HepG2 (cell line): ENCODE data around the gene CHST2. TPM values are rescaled to one million over a fixed set of nuclear protein-coding genes. Genes with fewer than 3 reads are reported as not detected.

Experiments
- ATAC-seq: fragments of 200-7000 bp; cut with Tn5 transposase; 3 replicates; pipeline ENCODE4 v1.9.1; 2020; ENCODE audit warnings: mild to moderate bottlenecking, moderate library complexity
- BruUV-seq: library from RNA; stranded (reverse); fragments of 400-500 nt; replicated peaks from 2 replicates; lab custom pipeline; 2021; lab: Mats Ljungman, UMichigan
- CTCF ChIA-PET: fragments of 300-600 bp; formaldehyde crosslinking; extraction: SDS; loops from one replicate; lab custom pipeline; 2021; ENCODE audit warnings: low total read pairs, inconsistent platforms, low intra/inter-chr PET ratio; lab: Yijun Ruan, JAX
- POLR2A ChIA-PET: fragments of 350-600 bp; sonication (Branson Sonifier 250); formaldehyde crosslinking; loops from one replicate; lab custom pipeline; 2020; ENCODE audit warnings: antibody characterized with exemption, inconsistent platforms; lab: Yijun Ruan, JAX
- DNase-seq: peaks from one replicate; pipeline ENCODE4 v3.0.0-alpha.2; 2015; ENCODE audit warnings: low spot score
- FAIRE-seq: peaks from 3 replicates; lab custom pipeline; 2011; peaks lifted over from hg19 to GRCh38; lab: Jason Lieb, UNC
- H2AFZ ChIP-seq: one replicate; pipeline ENCODE4 v1.6.1; 2011; ENCODE audit warnings: low read length, inconsistent platforms
- H3K27ac ChIP-seq: fragments of 300-600 bp; 3 replicates; pipeline ENCODE4 v1.8.0; 2011; ENCODE audit warnings: mixed run types, mild to moderate bottlenecking, mixed read lengths, low read length, inconsistent platforms; ENCODE audit not compliant: insufficient read depth; ENCODE audit errors: extremely low read length
- H3K27me3 ChIP-seq, 2 experiments: fragments of 200-600 bp in 1 of 2; 2 replicates in 1 of 2; 3 replicates in 1 of 2; pipeline versions ENCODE4 v1.6.0 to v1.8.0; 2011; ENCODE audit warnings: low read length in 2 of 2, mild to moderate bottlenecking in 2 of 2, moderate library complexity in 2 of 2, inconsistent platforms in 1 of 2; ENCODE audit not compliant: insufficient read depth in 2 of 2, control insufficient read depth in 1 of 2
- H3K36me3 ChIP-seq, 2 experiments: fragments of 200-600 bp in 1 of 2; replicated peaks in 1 of 2; 2 replicates in 1 of 2; 3 replicates in 1 of 2; pipeline versions ENCODE4 v1.5.1 to v1.8.0; 2011; ENCODE audit warnings: low read length in 2 of 2, inconsistent platforms in 1 of 2; ENCODE audit not compliant: insufficient read depth in 2 of 2, control insufficient read depth in 1 of 2
- H3K4me1 ChIP-seq: 2 replicates; pipeline ENCODE4 v1.5.1; 2012; ENCODE audit warnings: low read length, inconsistent platforms; ENCODE audit not compliant: insufficient read depth
- H3K4me2 ChIP-seq: 2 replicates; pipeline ENCODE4 v1.6.0; 2011; ENCODE audit warnings: low read depth, low read length, inconsistent platforms
- H3K4me3 ChIP-seq, 3 experiments: fragments of 200-600 bp in 1 of 3; sonication (generic), shearing (Covaris generic) in 1 of 3; replicated peaks in 1 of 3; 2 replicates each; pipeline ENCODE4 v1.5.1; 2011 to 2016; ENCODE audit warnings: low read length in 3 of 3, inconsistent platforms in 2 of 3, low read depth in 2 of 3, mild to moderate bottlenecking in 2 of 3, control low read depth in 1 of 3, mixed read lengths in 1 of 3; ENCODE audit not compliant: insufficient read depth in 1 of 3
- H3K79me2 ChIP-seq: one replicate; pipeline ENCODE4 v1.6.1; 2011; ENCODE audit warnings: low read length, inconsistent platforms; ENCODE audit not compliant: insufficient read depth
- H3K9ac ChIP-seq: 2 replicates; pipeline ENCODE4 v1.6.0; 2011; ENCODE audit warnings: mild to moderate bottlenecking, low read depth, low read length, inconsistent platforms; ENCODE audit not compliant: insufficient read depth
- H3K9me3 ChIP-seq: 2 replicates; pipeline ENCODE4 v1.5.1; 2012; ENCODE audit warnings: mild to moderate bottlenecking, low read length
- H4K20me1 ChIP-seq: 2 replicates; pipeline ENCODE4 v1.6.0; 2011; ENCODE audit warnings: inconsistent platforms, mild to moderate bottlenecking, low read length, moderate library complexity; ENCODE audit not compliant: insufficient read depth
- FUBP1 ChIP-seq: sonication (generic); formaldehyde crosslinking; IDR thresholded peaks from 2 replicates; pipeline ENCODE4 v1.5.1; 2020; ENCODE audit warnings: missing genetic modification reagents, mild to moderate bottlenecking, borderline replicate concordance
- PHF8 ChIP-seq: sonication (generic); formaldehyde crosslinking; IDR thresholded peaks from 2 replicates; pipeline ENCODE4 v1.5.0; 2020; ENCODE audit warnings: missing genetic modification reagents
- RARG ChIP-seq: sonication (generic); formaldehyde crosslinking; IDR thresholded peaks from 2 replicates; pipeline ENCODE4 v1.4.0; 2020; ENCODE audit warnings: low read depth, mild to moderate bottlenecking, missing genetic modification reagents
- SMC3 ChIP-seq: IDR thresholded peaks from 2 replicates; pipeline ENCODE4 v1.6.1; 2011; ENCODE audit warnings: low read length, improper control_type of control experiment
- SMYD3 ChIP-seq: sonication (generic); formaldehyde crosslinking; IDR thresholded peaks from 2 replicates; pipeline ENCODE4 v1.8.1; 2023; ENCODE audit warnings: mild to moderate bottlenecking, missing genetic modification reagents
- SNRNP70 ChIP-seq: fragments of 200-400 bp; formaldehyde crosslinking; IDR thresholded peaks from 2 replicates; pipeline ENCODE4 v1.6.1; 2017; ENCODE audit warnings: mild to moderate bottlenecking, low read depth, low read length, moderate library complexity
- SOX13 ChIP-seq, 3 experiments: fragments of 450-650 bp in 1 of 3; sonication (generic) in 1 of 3; formaldehyde crosslinking in 1 of 3; IDR thresholded peaks in 2 of 3; conservative IDR thresholded peaks in 1 of 3; 2 replicates each; pipeline versions ENCODE4 v1.5.0 to v1.6.1; 2016 to 2020; ENCODE audit warnings: antibody characterized with exemption in 1 of 3, mild to moderate bottlenecking in 1 of 3, missing compliant biosample characterization in 1 of 3, missing genetic modification reagents in 1 of 3, moderate library complexity in 1 of 3
- ZFYVE20 ChIP-seq: sonication (generic); formaldehyde crosslinking; IDR thresholded peaks from 2 replicates; pipeline ENCODE4 v1.8.0; 2023; ENCODE audit warnings: low read depth, mild to moderate bottlenecking, moderate library complexity, missing genetic modification reagents, borderline replicate concordance
- ZNF136 ChIP-seq: sonication (generic); formaldehyde crosslinking; IDR thresholded peaks from 2 replicates; pipeline ENCODE4 v1.8.1; 2022; ENCODE audit warnings: low read depth, mild to moderate bottlenecking, moderate library complexity, missing genetic modification reagents
- ZNF367 ChIP-seq: sonication (generic); formaldehyde crosslinking; IDR thresholded peaks from 2 replicates; pipeline ENCODE4 v1.4.0; 2020; ENCODE audit warnings: missing genetic modification reagents, borderline replicate concordance
- ZNF564 ChIP-seq: sonication (generic); formaldehyde crosslinking; IDR thresholded peaks from 2 replicates; pipeline ENCODE4 v1.8.1; 2023; ENCODE audit warnings: mild to moderate bottlenecking, missing genetic modification reagents
- WGBS: methylation state at CpG from one replicate; pipeline ENCODE4 v1.1.6; 2017; ENCODE audit warnings: low lambda C conversion rate; 5-methylcytosine and 5-hydroxymethylcytosine counted together
- in situ Hi-C: cut with HindIII; loops from 2 replicates; pipeline ENCODE4 v1.10.0; 2017; ENCODE audit warnings: low pct_unique_long_range_greater_than_20kb; ENCODE audit not compliant: extremely low pct_ligation_motif_present
- intact Hi-C: fragments of 100-400 bp; cut with micrococcal nuclease; formaldehyde crosslinking; loops from one replicate; pipeline ENCODE4 v1.10.0; 2022; ENCODE audit not compliant: unreplicated experiment
- polyA plus RNA-seq, 8 experiments: library from polyadenylated mRNA; depleted of rRNA in 3 of 8; stranded (reverse) in 7 of 8; unstranded in 1 of 8; fragments of >200 nt; fragmentation: Illumina TruSeq in 4 of 8; extraction: Trizol in 4 of 8; gene quantifications; 2 replicates each; pipeline versions ENCODE4 v1.2.1 to v1.2.3, GENCODE V29; 2011 to 2016; ENCODE audit warnings: low read depth in 4 of 8, missing spikeins in 1 of 8, mixed read lengths in 1 of 8; ENCODE audit not compliant: insufficient read depth in 1 of 8
- total RNA-seq, 5 experiments: library from RNA; depleted of rRNA; stranded (reverse); fragments of >200 nt; fragmentation: Illumina TruSeq; extraction: Trizol; gene quantifications; 2 replicates each; pipeline ENCODE4 v1.2.3, GENCODE V29; 2016; ENCODE audit warnings: low read depth in 1 of 5
- TF ChIP-seq, protein P1 (sequence below): sonication (generic); formaldehyde crosslinking; IDR thresholded peaks from 2 replicates; pipeline ENCODE4 v1.5.1; 2020; ENCODE audit warnings: mild to moderate bottlenecking, missing genetic modification reagents, moderate library complexity
- TF ChIP-seq, protein P2 (sequence below): sonication (generic); formaldehyde crosslinking; IDR thresholded peaks from 2 replicates; pipeline ENCODE4 v1.5.1; 2020; ENCODE audit warnings: missing genetic modification reagents, mild to moderate bottlenecking, borderline replicate concordance

Gene CHST2
- total and polyA plus RNA-seq, 2 of the 13 experiments (the other 11 are each of a cell fraction or from before 2014, with no cell fraction given) = not detected

DNA sequence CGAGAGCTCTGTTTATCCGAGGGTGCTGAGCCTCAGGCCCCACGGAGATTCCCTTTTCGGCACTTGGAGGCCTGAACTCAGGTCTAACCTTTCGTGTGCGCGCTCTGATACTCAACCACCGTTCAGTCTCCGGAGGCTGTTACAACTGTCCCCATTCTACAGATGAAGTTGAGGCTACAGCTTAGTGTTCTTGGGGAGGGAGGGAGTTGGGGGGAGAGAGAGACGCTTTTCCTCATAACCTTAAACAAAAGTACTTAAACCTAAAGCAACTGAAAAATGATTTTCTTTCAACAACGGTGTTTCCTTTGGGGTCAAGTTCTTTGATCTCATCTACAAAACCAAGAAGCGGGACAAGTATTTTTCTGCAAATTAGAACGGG lies 952 bp upstream of the CHST2 start:
- H3K4me3 ChIP-seq = no peak overlapping the region
- ATAC-seq (no peak), DNase-seq (no peak), FAIRE-seq (no peak)
- ChIA-PET POLR2A (no interaction called here), CTCF (no interaction called here)
- no TSS peak for BruUV-seq
- TF ChIP-seq SNRNP70 (no peak), ZNF367 (CRISPR knock-in tag) (no peak), PHF8 (CRISPR knock-in tag) (no peak), ZFYVE20 (CRISPR knock-in tag) (no peak), RARG (CRISPR knock-in tag) (no peak), SMYD3 (CRISPR knock-in tag) (no peak), SOX13 (IDR thresholded peaks at IDR 0.05) (no peak), SOX13 (CRISPR knock-in tag; conservative IDR thresholded peaks at IDR 0.05 in 1 of 2, IDR thresholded peaks at IDR 0.05 in 1 of 2) (no peak), SMC3 (no peak), ZNF564 (CRISPR knock-in tag) (no peak), ZNF136 (CRISPR knock-in tag) (no peak), FUBP1 (CRISPR knock-in tag) (no peak)
- TF ChIP-seq, protein P1, sequence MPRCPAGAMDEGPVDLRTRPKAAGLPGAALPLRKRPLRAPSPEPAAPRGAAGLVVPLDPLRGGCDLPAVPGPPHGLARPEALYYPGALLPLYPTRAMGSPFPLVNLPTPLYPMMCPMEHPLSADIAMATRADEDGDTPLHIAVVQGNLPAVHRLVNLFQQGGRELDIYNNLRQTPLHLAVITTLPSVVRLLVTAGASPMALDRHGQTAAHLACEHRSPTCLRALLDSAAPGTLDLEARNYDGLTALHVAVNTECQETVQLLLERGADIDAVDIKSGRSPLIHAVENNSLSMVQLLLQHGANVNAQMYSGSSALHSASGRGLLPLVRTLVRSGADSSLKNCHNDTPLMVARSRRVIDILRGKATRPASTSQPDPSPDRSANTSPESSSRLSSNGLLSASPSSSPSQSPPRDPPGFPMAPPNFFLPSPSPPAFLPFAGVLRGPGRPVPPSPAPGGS (CRISPR knock-in tag) = no peak
- TF ChIP-seq, protein P2, sequence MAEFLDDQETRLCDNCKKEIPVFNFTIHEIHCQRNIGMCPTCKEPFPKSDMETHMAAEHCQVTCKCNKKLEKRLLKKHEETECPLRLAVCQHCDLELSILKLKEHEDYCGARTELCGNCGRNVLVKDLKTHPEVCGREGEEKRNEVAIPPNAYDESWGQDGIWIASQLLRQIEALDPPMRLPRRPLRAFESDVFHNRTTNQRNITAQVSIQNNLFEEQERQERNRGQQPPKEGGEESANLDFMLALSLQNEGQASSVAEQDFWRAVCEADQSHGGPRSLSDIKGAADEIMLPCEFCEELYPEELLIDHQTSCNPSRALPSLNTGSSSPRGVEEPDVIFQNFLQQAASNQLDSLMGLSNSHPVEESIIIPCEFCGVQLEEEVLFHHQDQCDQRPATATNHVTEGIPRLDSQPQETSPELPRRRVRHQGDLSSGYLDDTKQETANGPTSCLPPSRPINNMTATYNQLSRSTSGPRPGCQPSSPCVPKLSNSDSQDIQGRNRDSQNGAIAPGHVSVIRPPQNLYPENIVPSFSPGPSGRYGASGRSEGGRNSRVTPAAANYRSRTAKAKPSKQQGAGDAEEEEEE (CRISPR knock-in tag) = no peak
- WGBS = 55% methylated on average over 13 of the region's 13 CpGs
- no peak overlapping the region for H3K4me2 ChIP-seq
- H3K27ac ChIP-seq = no peak overlapping the region
- H3K9ac ChIP-seq = no peak overlapping the region
- no peaks in the 10 kb centered on the region for H3K4me1 ChIP-seq
- no peaks in the 10 kb centered on the region for H3K9me3 ChIP-seq
- peaks cover 0 to 29% of the 10 kb centered on the region in 2 experiments; a peak in 4 of 5 replicates for H3K27me3 ChIP-seq
- in situ Hi-C loops = no loop called here
- H3K79me2 ChIP-seq = no peaks in the 10 kb centered on the region
- H4K20me1 ChIP-seq = no peaks in the 10 kb centered on the region
- H2AFZ ChIP-seq = no peak overlapping the region
- H3K36me3 ChIP-seq = no peaks in the 10 kb centered on the region
- intact Hi-C loops = no loop called here
